ENCODE results near the gene FAM162B.
"Not testable (repeated sequence)": the region's sequence is repeated elsewhere in the genome, so short reads cannot be mapped to it uniquely, and the experiment has no call there.

FAM162B gene

GRCh38 chr6:116714761-116715160 is 50.8 kb downstream of the FAM162B start:
- FAIRE-seq, result no peak

- FAIRE-seq, result no peak
These were observed 51.2 kb downstream of the FAM162B start for GRCh38 chr6:116714296-116714695.

- FAIRE-seq, result no peak
These were observed 59.6 kb downstream of the FAM162B start for GRCh38 chr6:116705917-116706316.

- not testable (repeated sequence) for FAIRE-seq
These were observed 61.6 kb downstream of the FAM162B start for GRCh38 chr6:116703888-116704287.
